HEK293 (cell line): ENCODE measurements around the gene VEZF1.

Experiments used
- CTCF ChIA-PET: fragments of 350-600 bp; formaldehyde crosslinking; extraction: SDS; loops from one replicate; lab custom pipeline; 2021; ENCODE audit warnings: antibody characterized with exemption; lab: Yijun Ruan, JAX
- POLR2A ChIA-PET: fragments of 300-600 bp; formaldehyde crosslinking; extraction: SDS; loops from one replicate; lab custom pipeline; 2020; ENCODE audit warnings: antibody characterized with exemption, inconsistent platforms; lab: Yijun Ruan, JAX
- H3K27ac ChIP-seq: fragments of 200-500 bp; sonication (Bioruptor generic); 2 replicates; pipeline ENCODE4 v1.5.1; 2014; ENCODE audit warnings: low read depth, low read length, control low read depth, inconsistent platforms; ENCODE audit errors: extremely low read depth
- H3K36me3 ChIP-seq, 2 experiments: fragments of 200-500 bp in 1 of 2; sonication (Bioruptor generic) in 1 of 2; 1 replicate in 1 of 2; 2 replicates in 1 of 2; pipeline ENCODE4 v1.5.1; 2014 to 2017; ENCODE audit warnings: inconsistent platforms in 2 of 2, low read length in 2 of 2; ENCODE audit not compliant: control insufficient read depth in 2 of 2, insufficient read depth in 1 of 2
- H3K4me1 ChIP-seq: fragments of 200-500 bp; sonication (Bioruptor generic); 2 replicates; pipeline ENCODE4 v1.5.1; 2014; ENCODE audit warnings: mild to moderate bottlenecking, low read length, inconsistent platforms; ENCODE audit not compliant: control insufficient read depth, insufficient read depth
- H3K4me3 ChIP-seq: 2 replicates; pipeline ENCODE4 v1.5.1; 2011; ENCODE audit warnings: low read depth, mild to moderate bottlenecking, control low read depth, low read length, moderate library complexity
- H3K9me3 ChIP-seq: fragments of 200-500 bp; sonication (Bioruptor generic); 2 replicates; pipeline ENCODE4 v1.5.1; 2014; ENCODE audit warnings: low read depth, low read length, inconsistent platforms; ENCODE audit not compliant: control insufficient read depth, insufficient read depth
- EGR2 ChIP-seq: fragments of 450-650 bp; formaldehyde crosslinking; IDR thresholded peaks from 2 replicates; pipeline ENCODE4 v1.5.1; 2016; ENCODE audit warnings: low read depth, missing biosample characterization, missing genetic modification characterization
- OSR2 ChIP-seq: fragments of 450-650 bp; formaldehyde crosslinking; IDR thresholded peaks from 2 replicates; pipeline ENCODE4 v1.5.1; 2016; ENCODE audit warnings: missing biosample characterization, missing genetic modification characterization
- OVOL3 ChIP-seq: fragments of 450-650 bp; formaldehyde crosslinking; IDR thresholded peaks from 2 replicates; pipeline ENCODE4 v1.5.1; 2016; ENCODE audit warnings: missing biosample characterization, missing genetic modification characterization
- PATZ1 ChIP-seq: fragments of 450-650 bp; formaldehyde crosslinking; IDR thresholded peaks from 2 replicates; pipeline ENCODE4 v1.5.1; 2016; ENCODE audit warnings: missing biosample characterization, missing genetic modification characterization
- PRDM10 ChIP-seq: fragments of 450-650 bp; formaldehyde crosslinking; IDR thresholded peaks from 2 replicates; pipeline ENCODE4 v1.5.1; 2016; ENCODE audit warnings: missing biosample characterization, missing genetic modification characterization
- ZBTB11 ChIP-seq: fragments of 450-650 bp; formaldehyde crosslinking; conservative IDR thresholded peaks from 2 replicates; pipeline ENCODE4 v1.5.1; 2016; ENCODE audit warnings: low read depth, missing biosample characterization, missing genetic modification characterization
- ZFHX2 ChIP-seq: fragments of 450-650 bp; formaldehyde crosslinking; conservative IDR thresholded peaks from 2 replicates; pipeline ENCODE4 v1.5.1; 2016; ENCODE audit warnings: missing biosample characterization, missing genetic modification characterization
- ZNF10 ChIP-seq: fragments of 450-650 bp; formaldehyde crosslinking; IDR thresholded peaks from 2 replicates; pipeline ENCODE4 v1.5.1; 2017; ENCODE audit warnings: missing biosample characterization, missing genetic modification characterization
- ZNF335 ChIP-seq: fragments of 450-650 bp; formaldehyde crosslinking; conservative IDR thresholded peaks from 2 replicates; pipeline ENCODE4 v1.5.1; 2016; ENCODE audit warnings: missing biosample characterization, missing genetic modification characterization
- ZNF426 ChIP-seq: fragments of 450-650 bp; formaldehyde crosslinking; IDR thresholded peaks from 2 replicates; pipeline ENCODE4 v1.5.1; 2017; ENCODE audit warnings: missing biosample characterization, missing genetic modification characterization, mild to moderate bottlenecking, inconsistent platforms, moderate library complexity
- ZNF510 ChIP-seq: fragments of 450-650 bp; formaldehyde crosslinking; IDR thresholded peaks from 2 replicates; pipeline ENCODE4 v1.5.1; 2018; ENCODE audit warnings: mild to moderate bottlenecking, missing genetic modification characterization, missing biosample characterization; ENCODE audit not compliant: insufficient replicate concordance
- ZNF518A ChIP-seq: fragments of 450-650 bp; formaldehyde crosslinking; conservative IDR thresholded peaks from 2 replicates; pipeline ENCODE4 v1.5.1; 2016; ENCODE audit warnings: low read depth, missing biosample characterization, missing genetic modification characterization
- ZNF580 ChIP-seq: fragments of 450-650 bp; formaldehyde crosslinking; IDR thresholded peaks from 2 replicates; pipeline ENCODE4 v1.5.1; 2016; ENCODE audit warnings: missing biosample characterization, missing genetic modification characterization
- ZNF600 ChIP-seq: fragments of 450-650 bp; formaldehyde crosslinking; IDR thresholded peaks from 2 replicates; pipeline ENCODE4 v1.5.1; 2016; ENCODE audit warnings: missing biosample characterization, missing genetic modification characterization

VEZF1 gene

GRCh38 chr17:58006560-58006923 lies 18.5 kb upstream of the VEZF1 start (continued):
- peak; percentile 96 for TF ChIP-seq PRDM10
- no peak for TF ChIP-seq OVOL3 (tag by site-specific recombination)
- peak; percentile 23 for TF ChIP-seq PATZ1

- POLR2A ChIA-PET = interaction anchor here (0.8 to 3.1 kb wide), 18 partner anchors 10 to 156 kb away, joined by 3 to 101 read pairs (median 8); partner anchors contain the start of genes CUEDC1, DYNLL2, MRPS23 and VEZF1
- no peaks in the 10 kb centered on the region for H3K9me3 ChIP-seq
- peaks cover 22% of the 10 kb centered on the region for H3K4me1 ChIP-seq
Observed at GRCh38 chr17:58005728-58006559, 17.9 kb upstream of the VEZF1 start.

GRCh38 chr17:58005031-58005727 lies 17.1 kb upstream of the VEZF1 start:
- Histone ChIP-seq H3K4me3 (peak overlapping the region; percentile 94), H3K36me3 (peaks cover 54 to 60% of the 10 kb centered on the region in 2 experiments), H3K4me1 (peaks cover 22% of the 10 kb centered on the region), H3K27ac (peak overlapping the region; percentile 100), H3K9me3 (no peaks in the 10 kb centered on the region)
- ChIA-PET CTCF (interaction anchor here (1.0 to 4.1 kb wide), 3 partner anchors 9 to 148 kb away, joined by 3 to 16 read pairs (median 4); no protein-coding TSS in a partner anchor), POLR2A (interaction anchor here (2.7 to 3.1 kb wide), 3 partner anchors 10 to 78 kb away, joined by 39 to 101 read pairs (median 60); partner anchors contain the start of genes DYNLL2 and VEZF1)
- no peak for TF ChIP-seq ZNF518A (tag by site-specific recombination)
- TF ChIP-seq ZNF510 = no peak
- no peak for TF ChIP-seq ZNF10 (tag by site-specific recombination)
- no peak for TF ChIP-seq ZBTB11 (tag by site-specific recombination)
- TF ChIP-seq OSR2 (tag by site-specific recombination) = peak; percentile 27; the same call in 1 of the 2 replicates
- peak; percentile 78 for TF ChIP-seq ZNF600 (tag by site-specific recombination)

More at GRCh38 chr17:58005728-58006559, 17.9 kb upstream of the VEZF1 start:
- peaks cover 49 to 53% of the 10 kb centered on the region in 2 experiments for H3K36me3 ChIP-seq
- H3K27ac ChIP-seq = peak overlapping the region; percentile 100
- CTCF ChIA-PET = interaction anchor here (0.6 to 4.1 kb wide), 11 partner anchors 7 to 703 kb away, joined by 3 to 16 read pairs (median 3); no protein-coding TSS in a partner anchor
- peak overlapping the region; percentile 94 for H3K4me3 ChIP-seq
- TF ChIP-seq ZNF335 = 0 out of 2 replicates have a peak, but pooled peaks have one; percentile 9
- no peak for TF ChIP-seq ZFHX2
- TF ChIP-seq EGR2 (tag by site-specific recombination) = 0 out of 2 replicates have a peak, but pooled peaks have one; percentile 4
- TF ChIP-seq ZNF426 (tag by site-specific recombination) = 0 out of 2 replicates have a peak, but pooled peaks have one; percentile 9
- no peak for TF ChIP-seq ZNF580
